H9 (cell line): ENCODE measurements around the gene MAP1S. TPM values are rescaled to one million over a fixed set of nuclear protein-coding genes. Genes with fewer than 3 reads are reported as not detected.
A peak's percentile ranks its signal among the peaks of the same experiment; 100 is the strongest.

Experiments
- DNase-seq: peaks from one replicate; pipeline ENCODE4 v3.0.0-alpha.2; 2017
- H2AFZ ChIP-seq: one replicate; pipeline ENCODE4 v1.6.1; 2013; ENCODE audit warnings: mild to moderate bottlenecking, low read length, control low read depth, moderate library complexity
- H2AK5ac ChIP-seq: 2 replicates; pipeline ENCODE4 v1.6.1; 2013; ENCODE audit warnings: low read length, control low read depth, mixed read lengths; ENCODE audit not compliant: insufficient read length
- H2BK120ac ChIP-seq: one replicate; pipeline ENCODE4 v1.6.1; 2013; ENCODE audit warnings: low read depth, mild to moderate bottlenecking, low read length, control low read depth, inconsistent platforms; ENCODE audit not compliant: poor library complexity, severe bottlenecking
- H2BK12ac ChIP-seq: 2 replicates; pipeline ENCODE4 v1.6.1; 2013; ENCODE audit warnings: low read length, control low read depth, mixed read lengths, low read depth; ENCODE audit not compliant: insufficient read length
- H2BK15ac ChIP-seq: 2 replicates; pipeline ENCODE4 v1.6.1; 2013; ENCODE audit warnings: low read depth, low read length, control low read depth
- H2BK20ac ChIP-seq: one replicate; pipeline ENCODE4 v1.6.1; 2013; ENCODE audit warnings: low read depth, mild to moderate bottlenecking, low read length, control low read depth, inconsistent platforms; ENCODE audit not compliant: poor library complexity, severe bottlenecking
- H2BK5ac ChIP-seq: 2 replicates; pipeline ENCODE4 v1.6.1; 2013; ENCODE audit warnings: low read length, control low read depth, mixed read lengths; ENCODE audit not compliant: insufficient read length
- H3K14ac ChIP-seq: 2 replicates; pipeline ENCODE4 v1.6.1; 2013; ENCODE audit warnings: low read length, control low read depth; ENCODE audit not compliant: insufficient read depth
- H3K18ac ChIP-seq: 2 replicates; pipeline ENCODE4 v1.6.1; 2013; ENCODE audit warnings: low read depth, mild to moderate bottlenecking, mixed read lengths, low read length, control low read depth; ENCODE audit not compliant: insufficient read length
- H3K23ac ChIP-seq: 2 replicates; pipeline ENCODE4 v1.6.1; 2013; ENCODE audit warnings: low read length, control low read depth, mixed read lengths, low read depth; ENCODE audit not compliant: insufficient read length
- H3K23me2 ChIP-seq: 2 replicates; pipeline ENCODE4 v1.6.1; 2013; ENCODE audit warnings: low read depth, mild to moderate bottlenecking, mixed read lengths, low read length, control low read depth; ENCODE audit not compliant: insufficient read length, poor library complexity, severe bottlenecking
- H3K27ac ChIP-seq: 2 replicates; pipeline ENCODE4 v1.5.1; 2013; ENCODE audit warnings: low read length, control low read depth, mixed read lengths, low read depth; ENCODE audit not compliant: insufficient read length
- H3K27me3 ChIP-seq: 2 replicates; pipeline ENCODE4 v1.6.1; 2013; ENCODE audit warnings: low read length, control low read depth, inconsistent platforms; ENCODE audit not compliant: insufficient read depth
- H3K4ac ChIP-seq: 2 replicates; pipeline ENCODE4 v1.6.1; 2013; ENCODE audit warnings: low read depth, mild to moderate bottlenecking, control low read depth, inconsistent platforms, low read length, moderate library complexity
- H3K4me1 ChIP-seq: 2 replicates; pipeline ENCODE4 v1.6.1; 2013; ENCODE audit warnings: low read length, control low read depth, inconsistent platforms; ENCODE audit not compliant: insufficient read depth
- H3K4me2 ChIP-seq: 2 replicates; pipeline ENCODE4 v1.6.1; 2013; ENCODE audit warnings: low read length, control low read depth, mixed read lengths; ENCODE audit not compliant: insufficient read length, insufficient read depth
- H3K56ac ChIP-seq: 2 replicates; pipeline ENCODE4 v1.6.1; 2013; ENCODE audit warnings: low read depth, mild to moderate bottlenecking, mixed read lengths, low read length, control low read depth; ENCODE audit not compliant: insufficient read length
- H3K79me1 ChIP-seq: 2 replicates; pipeline ENCODE4 v1.6.1; 2013; ENCODE audit warnings: low read depth, mild to moderate bottlenecking, moderate library complexity, low read length, control low read depth, inconsistent platforms; ENCODE audit not compliant: insufficient read depth, poor library complexity, severe bottlenecking
- H3K79me2 ChIP-seq: 2 replicates; pipeline ENCODE4 v1.6.1; 2013; ENCODE audit warnings: low read length, control low read depth, inconsistent platforms; ENCODE audit not compliant: insufficient read depth
- H3K9ac ChIP-seq: 2 replicates; pipeline ENCODE4 v1.6.1; 2013; ENCODE audit warnings: low read length, control low read depth, mixed read lengths; ENCODE audit not compliant: insufficient read length; ENCODE audit errors: extremely low read depth
- H3K9me3 ChIP-seq: one replicate; pipeline ENCODE4 v1.6.1; 2013; ENCODE audit warnings: low read depth, low read length, inconsistent platforms; ENCODE audit not compliant: control insufficient read depth
- H3T11ph ChIP-seq: one replicate; pipeline ENCODE4 v1.6.1; 2013; ENCODE audit warnings: mild to moderate bottlenecking, low read length, control low read depth, inconsistent platforms
- H4K20me1 ChIP-seq: one replicate; pipeline ENCODE4 v1.6.1; 2013; ENCODE audit not compliant: control insufficient read depth, insufficient read length, insufficient read depth
- H4K5ac ChIP-seq: 2 replicates; pipeline ENCODE4 v1.6.1; 2013; ENCODE audit warnings: low read depth, mild to moderate bottlenecking, mixed read lengths, low read length, control low read depth; ENCODE audit not compliant: insufficient read length
- H4K8ac ChIP-seq: replicated peaks from 2 replicates; pipeline ENCODE4 v1.6.1; 2013; ENCODE audit warnings: low read length, control low read depth, mixed read lengths, low read depth; ENCODE audit not compliant: insufficient read length
- H4K91ac ChIP-seq: 2 replicates; pipeline ENCODE4 v1.6.1; 2013; ENCODE audit warnings: low read depth, mild to moderate bottlenecking, moderate library complexity, mixed read lengths, low read length, control low read depth; ENCODE audit not compliant: insufficient read length
- H3K27ac Mint-ChIP-seq, 3 experiments: 2 replicates in 2 of 3; 3 replicates in 1 of 3; pipeline ENCODE4 v1.8.0; 2020 to 2021; ENCODE audit warnings: mixed read lengths in 3 of 3, mild to moderate bottlenecking in 1 of 3, moderate library complexity in 1 of 3
- H3K27me3 Mint-ChIP-seq: 2 replicates; pipeline ENCODE4 v1.8.0; 2021; ENCODE audit warnings: low read depth, mild to moderate bottlenecking, moderate library complexity, mixed read lengths
- H3K36me3 Mint-ChIP-seq, 3 experiments: 2 replicates in 2 of 3; 3 replicates in 1 of 3; pipeline ENCODE4 v1.8.0; 2020 to 2021; ENCODE audit warnings: low read depth in 3 of 3, mixed read lengths in 3 of 3; ENCODE audit not compliant: insufficient read depth in 1 of 3
- H3K4me1 Mint-ChIP-seq, 2 experiments: 2 replicates each; pipeline ENCODE4 v1.8.0; 2020; ENCODE audit warnings: mixed read lengths in 2 of 2
- H3K4me3 Mint-ChIP-seq, 2 experiments: 2 replicates in 1 of 2; 3 replicates in 1 of 2; pipeline ENCODE4 v1.8.0; 2020 to 2021; ENCODE audit warnings: mild to moderate bottlenecking in 2 of 2, mixed read lengths in 2 of 2, moderate library complexity in 1 of 2
- H3K9me3 Mint-ChIP-seq, 2 experiments: 2 replicates in 1 of 2; 3 replicates in 1 of 2; pipeline ENCODE4 v1.8.0; 2020; ENCODE audit warnings: mild to moderate bottlenecking in 2 of 2, mixed read lengths in 2 of 2, moderate library complexity in 1 of 2
- WGBS: extraction: QIAGEN DNeasy Blood & Tissue Kit; methylation state at CpG from one replicate; pipeline ENCODE4 v1.1.7; 2013; ENCODE audit warnings: missing lambda C conversion rate, low lambda C conversion rate, mixed read lengths; ENCODE audit not compliant: insufficient read length; ENCODE audit errors: extremely low coverage; 5-methylcytosine and 5-hydroxymethylcytosine counted together
- total RNA-seq: library from RNA; stranded (reverse); gene quantifications from 2 replicates; pipeline ENCODE4 v1.2.1, GENCODE V29; 2021
- TF ChIP-seq, protein P1 (sequence below): fragments of 200-600 bp; sonication (generic); conservative IDR thresholded peaks from 3 replicates; pipeline ENCODE4 v1.8.0; 2021; ENCODE audit warnings: antibody characterized with exemption, mild to moderate bottlenecking

The MAP1S gene
- total RNA-seq, 1 experiment from 2014 or later, result 160 TPM

DNA sequence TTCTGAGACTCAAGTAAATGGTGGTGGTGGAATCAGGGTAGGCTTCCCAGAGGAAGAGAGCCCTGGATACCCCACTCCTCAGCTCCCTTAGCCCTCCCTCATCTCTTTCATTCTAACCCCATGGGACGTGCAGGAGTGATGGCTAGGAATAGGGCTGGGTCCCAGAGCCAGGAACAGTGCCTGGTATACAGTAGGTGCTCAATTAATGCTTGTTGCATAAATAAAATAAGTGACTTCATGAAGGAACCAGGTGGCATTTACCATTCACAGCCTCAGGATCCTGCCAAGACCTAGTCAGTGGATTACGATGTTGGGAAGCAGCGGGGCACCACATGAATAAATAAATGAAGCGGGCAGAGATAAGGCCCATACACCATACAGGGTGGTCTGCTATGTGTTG is 35.0 kb upstream of the MAP1S start:
- H3K4me1 ChIP-seq, result peaks cover 6% of the 10 kb centered on the region; the same call in 1 of the 2 replicates
- H3K9me3 Mint-ChIP-seq, result no peaks in the 10 kb centered on the region; a peak in 1 of 5 replicates
- no peak overlapping the region for H3K4ac ChIP-seq
- H4K91ac ChIP-seq, result no peak overlapping the region
- no peaks in the 10 kb centered on the region for H4K20me1 ChIP-seq
- H3K27me3 Mint-ChIP-seq, result peaks cover 3% of the 10 kb centered on the region
- peaks cover 4% of the 10 kb centered on the region for H3K79me1 ChIP-seq
- H3K9me3 ChIP-seq, result no peaks in the 10 kb centered on the region
- no peak overlapping the region for H3K27ac ChIP-seq
- no peak overlapping the region for H2BK5ac ChIP-seq
- H2BK15ac ChIP-seq, result no peak overlapping the region
- H3K18ac ChIP-seq, result no peak overlapping the region
- H3K4me1 Mint-ChIP-seq, result peaks cover 34 to 42% of the 10 kb centered on the region in 2 experiments
- no peak overlapping the region for H3T11ph ChIP-seq
- TF ChIP-seq, protein P1, sequence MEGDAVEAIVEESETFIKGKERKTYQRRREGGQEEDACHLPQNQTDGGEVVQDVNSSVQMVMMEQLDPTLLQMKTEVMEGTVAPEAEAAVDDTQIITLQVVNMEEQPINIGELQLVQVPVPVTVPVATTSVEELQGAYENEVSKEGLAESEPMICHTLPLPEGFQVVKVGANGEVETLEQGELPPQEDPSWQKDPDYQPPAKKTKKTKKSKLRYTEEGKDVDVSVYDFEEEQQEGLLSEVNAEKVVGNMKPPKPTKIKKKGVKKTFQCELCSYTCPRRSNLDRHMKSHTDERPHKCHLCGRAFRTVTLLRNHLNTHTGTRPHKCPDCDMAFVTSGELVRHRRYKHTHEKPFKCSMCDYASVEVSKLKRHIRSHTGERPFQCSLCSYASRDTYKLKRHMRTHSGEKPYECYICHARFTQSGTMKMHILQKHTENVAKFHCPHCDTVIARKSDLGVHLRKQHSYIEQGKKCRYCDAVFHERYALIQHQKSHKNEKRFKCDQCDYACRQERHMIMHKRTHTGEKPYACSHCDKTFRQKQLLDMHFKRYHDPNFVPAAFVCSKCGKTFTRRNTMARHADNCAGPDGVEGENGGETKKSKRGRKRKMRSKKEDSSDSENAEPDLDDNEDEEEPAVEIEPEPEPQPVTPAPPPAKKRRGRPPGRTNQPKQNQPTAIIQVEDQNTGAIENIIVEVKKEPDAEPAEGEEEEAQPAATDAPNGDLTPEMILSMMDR, result no peak
- H3K56ac ChIP-seq, result no peak overlapping the region
- peaks cover 0 to 5% (median 2%) of the 10 kb centered on the region in 3 experiments; a peak in 3 of 7 replicates for H3K36me3 Mint-ChIP-seq
- H2BK20ac ChIP-seq, result no peak overlapping the region
- no peak overlapping the region for H2BK12ac ChIP-seq
- H3K27ac Mint-ChIP-seq, result no peak overlapping the region
- H3K23ac ChIP-seq, result no peak overlapping the region
- no peak overlapping the region for H3K14ac ChIP-seq
- no peaks in the 10 kb centered on the region for H3K27me3 ChIP-seq
- peak overlapping the region in 1 of 2 experiments; percentile 55; a peak in 3 of 5 replicates for H3K4me3 Mint-ChIP-seq
- peaks cover 28% of the 10 kb centered on the region for H3K23me2 ChIP-seq
- no peak overlapping the region for H3K9ac ChIP-seq
- no CpG with 5 or more reads among the region's 4 CpGs for WGBS
- peaks cover 12% of the 10 kb centered on the region for H3K79me2 ChIP-seq
- H2AK5ac ChIP-seq, result no peak overlapping the region
- H2BK120ac ChIP-seq, result no peak overlapping the region
- no peak overlapping the region for H4K8ac ChIP-seq
- no peak overlapping the region for H3K4me2 ChIP-seq
- no peak overlapping the region for H2AFZ ChIP-seq
- DNase-seq, result no peak
- no peak overlapping the region for H4K5ac ChIP-seq
